RWPE1 (cell line): ENCODE results near the gene AQP12A.
A peak's percentile ranks its signal among the peaks of the same experiment; 100 is the strongest.

Experiments
- CTCF ChIA-PET: fragments of 350-600 bp; sonication (Branson Sonifier 250); formaldehyde crosslinking; extraction: SDS; loops from one replicate; lab custom pipeline; 2021; lab: Yijun Ruan, JAX
- POLR2A ChIA-PET: fragments of 400-600 bp; formaldehyde crosslinking; extraction: SDS; loops from one replicate; lab custom pipeline; 2020; ENCODE audit warnings: antibody characterized with exemption; ENCODE audit not compliant: low non-redundant PET; lab: Yijun Ruan, JAX
- DNase-seq: peaks from one replicate; pipeline ENCODE4 v3.0.0; 2012; ENCODE audit warnings: low spot score
- H3K27ac ChIP-seq: fragments of 450-650 bp; 2 replicates; pipeline ENCODE4 v1.5.1; 2017
- TF ChIP-seq, protein P1 (sequence below): fragments of 450-650 bp; conservative IDR thresholded peaks from 2 replicates; pipeline ENCODE4 v1.5.1; 2017; ENCODE audit warnings: low read depth, mild to moderate bottlenecking

The AQP12A gene

DNA sequence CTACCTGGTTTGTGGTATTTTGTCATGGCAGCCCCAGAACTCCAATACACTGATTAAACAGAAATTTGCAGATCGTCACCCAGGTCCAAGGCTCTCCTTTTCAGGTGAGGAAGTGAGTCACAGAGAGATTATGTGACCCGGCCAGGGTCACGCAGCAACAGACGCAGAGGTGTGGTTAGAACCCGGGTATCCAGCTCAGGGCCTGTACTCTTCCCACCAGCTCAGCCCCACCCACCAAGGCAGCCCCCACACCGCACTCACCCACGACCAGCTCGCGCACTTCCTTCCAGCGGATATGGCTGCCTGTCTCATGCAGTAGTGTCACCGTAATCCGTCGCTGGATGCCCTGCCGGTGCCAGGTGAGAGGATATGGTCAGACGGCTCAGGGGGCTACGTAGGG lies 48.1 kb downstream of the AQP12A start:
- H3K27ac ChIP-seq: no peak overlapping the region
- POLR2A ChIA-PET: no interaction called here
- CTCF ChIA-PET: interaction anchor here (0.5 kb wide), 1 partner anchor 13 kb away, joined by 3 read pairs; no protein-coding TSS in a partner anchor
- peak; percentile 56 for DNase-seq
- TF ChIP-seq, protein P1, sequence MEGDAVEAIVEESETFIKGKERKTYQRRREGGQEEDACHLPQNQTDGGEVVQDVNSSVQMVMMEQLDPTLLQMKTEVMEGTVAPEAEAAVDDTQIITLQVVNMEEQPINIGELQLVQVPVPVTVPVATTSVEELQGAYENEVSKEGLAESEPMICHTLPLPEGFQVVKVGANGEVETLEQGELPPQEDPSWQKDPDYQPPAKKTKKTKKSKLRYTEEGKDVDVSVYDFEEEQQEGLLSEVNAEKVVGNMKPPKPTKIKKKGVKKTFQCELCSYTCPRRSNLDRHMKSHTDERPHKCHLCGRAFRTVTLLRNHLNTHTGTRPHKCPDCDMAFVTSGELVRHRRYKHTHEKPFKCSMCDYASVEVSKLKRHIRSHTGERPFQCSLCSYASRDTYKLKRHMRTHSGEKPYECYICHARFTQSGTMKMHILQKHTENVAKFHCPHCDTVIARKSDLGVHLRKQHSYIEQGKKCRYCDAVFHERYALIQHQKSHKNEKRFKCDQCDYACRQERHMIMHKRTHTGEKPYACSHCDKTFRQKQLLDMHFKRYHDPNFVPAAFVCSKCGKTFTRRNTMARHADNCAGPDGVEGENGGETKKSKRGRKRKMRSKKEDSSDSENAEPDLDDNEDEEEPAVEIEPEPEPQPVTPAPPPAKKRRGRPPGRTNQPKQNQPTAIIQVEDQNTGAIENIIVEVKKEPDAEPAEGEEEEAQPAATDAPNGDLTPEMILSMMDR: no peak

DNA sequence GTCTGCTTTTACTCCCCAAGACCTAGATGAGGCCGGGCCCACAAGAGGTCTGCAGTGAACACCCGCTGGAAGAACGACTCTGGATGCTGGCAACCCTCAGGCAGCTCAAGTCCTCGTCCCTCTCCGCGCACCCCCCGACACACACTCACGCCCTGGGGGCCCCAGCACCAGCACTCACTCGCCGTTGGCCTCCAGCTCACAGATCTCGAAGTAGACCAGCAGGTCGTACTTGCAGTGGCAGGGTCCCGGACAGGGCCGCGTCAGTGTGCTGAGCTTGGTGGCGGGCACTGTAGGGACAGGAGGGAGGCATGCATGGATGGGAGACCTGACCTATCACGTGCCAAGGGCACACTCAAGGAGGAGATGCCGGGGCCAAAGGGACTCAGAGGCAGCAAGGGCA lies 49.4 kb downstream of the AQP12A start:
- no peak for DNase-seq
- no peak overlapping the region for H3K27ac ChIP-seq
- CTCF ChIA-PET: interaction anchor here (0.5 kb wide), 1 partner anchor 38 kb away, joined by 3 read pairs; no protein-coding TSS in a partner anchor
- TF ChIP-seq, protein P1: no peak
- POLR2A ChIA-PET: no interaction called here

DNA sequence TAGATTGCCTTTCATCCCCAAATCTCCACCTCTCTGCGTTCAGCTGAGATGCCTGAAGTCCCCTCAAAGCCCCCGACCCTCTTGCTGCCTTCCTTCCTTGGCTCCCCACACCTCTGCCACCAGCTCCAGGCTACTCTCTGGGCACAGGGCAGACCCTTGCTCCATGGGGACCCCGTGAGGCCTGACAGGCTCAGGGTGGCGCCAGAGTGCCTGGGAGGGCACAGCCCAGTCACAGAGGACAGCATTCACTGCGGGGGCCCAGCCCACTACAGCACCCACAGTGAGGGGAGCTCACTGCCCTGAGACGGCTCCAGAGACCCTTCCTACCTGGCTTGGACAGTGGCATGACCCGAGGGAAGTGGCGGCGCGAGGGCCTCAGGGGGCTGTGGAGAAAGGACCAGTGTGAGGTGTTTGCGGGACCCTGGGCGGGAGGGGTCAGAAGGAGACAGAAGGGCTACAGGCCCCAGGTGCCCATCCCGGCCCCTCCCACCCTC lies 51.0 kb downstream of the AQP12A start:
- CTCF ChIA-PET: no interaction called here
- POLR2A ChIA-PET: no interaction called here
- no peak for DNase-seq
- TF ChIP-seq, protein P1: no peak
- H3K27ac ChIP-seq: no peak overlapping the region

DNA sequence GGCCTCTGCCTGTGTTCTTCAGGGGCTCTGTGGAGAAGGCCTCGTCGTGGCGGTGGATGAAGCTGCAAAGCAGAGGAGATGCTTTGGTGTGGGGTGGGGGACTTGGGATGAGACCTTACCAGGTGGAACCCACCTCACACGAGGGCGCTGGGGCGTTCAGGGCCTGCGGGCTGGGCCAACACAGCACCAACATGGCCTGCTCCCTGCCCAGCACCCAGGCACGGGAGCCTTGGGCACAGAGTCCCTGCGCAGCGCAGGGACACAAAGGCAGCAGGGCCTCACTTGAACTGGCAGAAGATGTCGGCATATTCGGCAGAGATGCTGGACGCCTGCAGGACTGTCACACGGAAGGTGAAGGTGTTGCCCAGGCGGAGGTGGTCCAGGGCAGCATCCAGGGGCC lies 53.8 kb downstream of the AQP12A start:
- TF ChIP-seq, protein P1: no peak
- no peak for DNase-seq
- no peak overlapping the region for H3K27ac ChIP-seq
- CTCF ChIA-PET: no interaction called here
- POLR2A ChIA-PET: no interaction called here

DNA sequence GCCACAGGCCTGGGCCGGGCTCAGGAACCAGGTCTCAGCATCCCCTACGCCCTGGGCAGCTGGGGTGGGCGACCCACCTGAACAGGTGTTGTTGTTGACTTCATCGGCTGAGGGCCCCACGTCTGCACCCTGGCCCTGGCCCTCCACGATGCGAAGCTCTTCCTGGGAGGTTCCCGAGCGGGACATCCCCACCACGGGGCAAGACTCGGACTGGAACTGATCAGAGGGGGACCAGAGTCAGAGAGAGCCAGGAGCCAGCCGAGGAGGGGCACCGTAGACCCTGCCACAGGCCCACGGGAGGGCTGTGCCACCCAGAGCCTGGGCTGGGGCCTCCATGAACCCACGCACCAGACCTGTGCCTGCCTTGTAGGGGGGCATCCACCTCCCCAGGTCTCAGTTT lies 54.3 kb downstream of the AQP12A start:
- TF ChIP-seq, protein P1: no peak
- no peak for DNase-seq
- POLR2A ChIA-PET: no interaction called here
- H3K27ac ChIP-seq: no peak overlapping the region
- CTCF ChIA-PET: no interaction called here

DNA sequence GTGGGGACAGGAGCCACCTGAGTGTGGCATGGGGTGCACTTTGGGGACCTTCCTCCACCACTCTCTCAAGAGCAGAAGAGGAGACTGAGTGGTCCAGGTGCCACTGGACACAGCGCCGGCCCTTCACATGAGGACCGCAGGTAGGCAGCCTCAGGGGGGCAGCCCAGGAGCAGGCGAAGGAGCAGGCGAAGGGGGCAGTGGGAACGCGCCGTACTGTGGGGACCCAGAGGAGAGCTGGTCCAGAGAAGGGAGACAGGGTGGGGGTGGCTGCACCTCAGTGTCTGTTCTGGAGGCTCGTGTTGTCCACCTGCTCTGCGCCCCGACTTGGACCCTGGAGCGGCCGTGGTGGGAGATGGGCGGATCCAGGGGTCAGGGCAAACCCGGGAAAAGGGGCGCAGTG lies 55.0 kb downstream of the AQP12A start:
- CTCF ChIA-PET: interaction anchor here (0.6 kb wide), 1 partner anchor 346 kb away, joined by 4 read pairs; no protein-coding TSS in a partner anchor
- POLR2A ChIA-PET: no interaction called here
- H3K27ac ChIP-seq: no peak overlapping the region
- no peak for DNase-seq
- TF ChIP-seq, protein P1: no peak

DNA sequence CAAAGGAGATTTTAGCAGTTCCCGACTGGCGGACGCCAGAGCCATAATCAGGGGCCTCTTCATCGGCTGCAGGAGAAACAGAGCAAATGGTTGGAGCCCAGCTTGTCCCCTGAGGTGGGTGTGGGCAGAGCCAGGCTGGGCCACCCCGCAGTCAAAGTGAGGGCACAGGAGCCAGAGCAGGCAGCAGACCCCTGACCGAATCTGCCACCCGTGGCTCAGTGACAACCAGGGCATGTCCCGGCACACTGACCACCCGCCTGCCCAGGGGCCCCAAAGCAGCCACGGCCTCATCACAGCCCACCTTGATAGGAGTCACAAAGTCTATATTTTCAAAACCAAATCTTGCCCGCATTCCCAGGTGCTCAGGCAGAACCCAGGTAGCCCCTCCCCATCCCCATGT lies 55.6 kb downstream of the AQP12A start:
- no peak overlapping the region for H3K27ac ChIP-seq
- TF ChIP-seq, protein P1: no peak
- POLR2A ChIA-PET: no interaction called here
- CTCF ChIA-PET: interaction anchor here (0.7 kb wide), 1 partner anchor 93 kb away, joined by 4 read pairs; no protein-coding TSS in a partner anchor
- no peak for DNase-seq
